ENCODE data around the gene VWA8.

Gene VWA8

GRCh38 chr13:41666644-41667043, 294.3 kb downstream of the VWA8 start:
- H3K4me3 ChIP-seq (ENCODE audit: low read length) = no peak overlapping the region
- TF ChIP-seq, protein P1, sequence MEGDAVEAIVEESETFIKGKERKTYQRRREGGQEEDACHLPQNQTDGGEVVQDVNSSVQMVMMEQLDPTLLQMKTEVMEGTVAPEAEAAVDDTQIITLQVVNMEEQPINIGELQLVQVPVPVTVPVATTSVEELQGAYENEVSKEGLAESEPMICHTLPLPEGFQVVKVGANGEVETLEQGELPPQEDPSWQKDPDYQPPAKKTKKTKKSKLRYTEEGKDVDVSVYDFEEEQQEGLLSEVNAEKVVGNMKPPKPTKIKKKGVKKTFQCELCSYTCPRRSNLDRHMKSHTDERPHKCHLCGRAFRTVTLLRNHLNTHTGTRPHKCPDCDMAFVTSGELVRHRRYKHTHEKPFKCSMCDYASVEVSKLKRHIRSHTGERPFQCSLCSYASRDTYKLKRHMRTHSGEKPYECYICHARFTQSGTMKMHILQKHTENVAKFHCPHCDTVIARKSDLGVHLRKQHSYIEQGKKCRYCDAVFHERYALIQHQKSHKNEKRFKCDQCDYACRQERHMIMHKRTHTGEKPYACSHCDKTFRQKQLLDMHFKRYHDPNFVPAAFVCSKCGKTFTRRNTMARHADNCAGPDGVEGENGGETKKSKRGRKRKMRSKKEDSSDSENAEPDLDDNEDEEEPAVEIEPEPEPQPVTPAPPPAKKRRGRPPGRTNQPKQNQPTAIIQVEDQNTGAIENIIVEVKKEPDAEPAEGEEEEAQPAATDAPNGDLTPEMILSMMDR (IDR thresholded peaks at IDR 0.05; ENCODE audit: insufficient read depth, low read depth, low read length, missing control alignments) = no peak
- no peak for DNase-seq (ENCODE audit: low read depth)

DNA sequence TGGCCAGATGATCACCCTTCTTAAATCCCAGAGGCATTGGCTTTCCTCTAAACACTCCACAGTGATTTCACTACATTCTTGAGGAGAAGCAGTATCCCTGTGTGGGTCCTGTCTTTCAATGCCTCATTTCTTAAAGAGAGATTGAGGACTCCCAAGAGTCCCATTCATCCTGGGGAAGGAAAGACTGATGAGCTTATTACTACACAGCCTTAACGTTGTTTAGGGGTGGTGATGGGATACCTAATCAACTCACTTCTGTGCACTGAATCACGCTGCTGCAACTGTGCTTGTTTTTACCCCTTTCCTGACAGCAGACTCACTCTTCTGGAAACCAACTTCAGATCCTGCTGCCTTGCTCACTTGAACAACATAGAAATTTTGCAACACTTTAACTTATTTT, 300.5 kb downstream of the VWA8 start:
- DNase-seq (ENCODE audit: low read depth) = no peak
- H3K4me3 ChIP-seq (ENCODE audit: low read length) = no peak overlapping the region

GRCh38 chr13:41658057-41658661, 302.8 kb downstream of the VWA8 start:
- TF ChIP-seq, protein P1 (IDR thresholded peaks at IDR 0.05; ENCODE audit: insufficient read depth, low read depth, low read length, missing control alignments) = no peak
- H3K4me3 ChIP-seq (ENCODE audit: low read length) = no peak overlapping the region
- peak; percentile 39 for DNase-seq (ENCODE audit: low read depth)

More for the DNA sequence above, 300.5 kb downstream of the VWA8 start:
- TF ChIP-seq, protein P1 (IDR thresholded peaks at IDR 0.05; ENCODE audit: insufficient read depth, low read depth, low read length, missing control alignments) = no peak

- DNase-seq (ENCODE audit: low read depth) = no peak
- TF ChIP-seq, protein P1 (IDR thresholded peaks at IDR 0.05; ENCODE audit: insufficient read depth, low read depth, low read length, missing control alignments) = no peak
- H3K4me3 ChIP-seq (ENCODE audit: low read length) = no peak overlapping the region
Observed at GRCh38 chr13:41655997-41656396, 304.9 kb downstream of the VWA8 start.

GRCh38 chr13:41654796-41655195, 306.1 kb downstream of the VWA8 start:
- no peak for DNase-seq (ENCODE audit: low read depth)
- H3K4me3 ChIP-seq (ENCODE audit: low read length) = no peak overlapping the region

GRCh38 chr13:41652735-41653361, 308.1 kb downstream of the VWA8 start:
- DNase-seq (ENCODE audit: low read depth) = peak; percentile 64
- no peak overlapping the region for H3K4me3 ChIP-seq (ENCODE audit: low read length)
- TF ChIP-seq, protein P1 (IDR thresholded peaks at IDR 0.05; ENCODE audit: insufficient read depth, low read depth, low read length, missing control alignments) = peak; percentile 55

More at GRCh38 chr13:41654796-41655195, 306.1 kb downstream of the VWA8 start:
- TF ChIP-seq, protein P1 (IDR thresholded peaks at IDR 0.05; ENCODE audit: insufficient read depth, low read depth, low read length, missing control alignments) = no peak
